ENCODE data around the gene KDM6A. TPM values are rescaled to one million over a fixed set of nuclear protein-coding genes. Genes with fewer than 3 reads are reported as not detected.
"Not testable (repeated sequence)": the region's sequence is repeated elsewhere in the genome, so short reads cannot be mapped to it uniquely, and the experiment has no call there.

The KDM6A gene
- total and polyA plus RNA-seq, 7 donors = 3.6 to 21.3 (median 13.2) TPM

DNA sequence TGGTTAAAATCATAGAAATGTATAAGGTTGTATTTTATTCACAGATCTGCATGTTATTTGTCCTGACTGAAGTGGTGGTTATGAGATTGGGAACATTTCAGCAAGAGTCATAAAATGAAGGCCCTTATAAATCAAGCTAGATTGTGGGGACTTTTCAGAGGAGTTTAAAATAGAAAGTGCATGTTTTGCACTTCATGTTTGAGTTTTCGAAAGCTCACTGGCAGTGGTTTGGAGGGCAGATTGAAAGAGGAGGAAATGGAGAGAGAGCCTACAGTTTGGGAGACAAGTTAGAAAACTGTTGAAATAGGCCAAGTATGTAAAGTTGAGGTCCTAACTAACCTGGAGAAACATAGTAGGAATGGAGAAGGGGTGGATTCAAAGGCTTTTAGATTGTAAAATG, 124.9 kb downstream of the KDM6A start:
- ATAC-seq (peak in 1 of 4 donors; percentile 17), DNase-seq (no peak)
- Histone ChIP-seq H3K9me3 (no peaks in the 10 kb centered on the region), H3K36me3 (ENCODE audit: insufficient read depth in 1 of 2, low read depth in 1 of 2) (no peaks in the 10 kb centered on the region), H3K4me3 (no peak overlapping the region), H3K27me3 (ENCODE audit: insufficient read depth in 3 of 3, low read length in 2 of 3) (no peaks in the 10 kb centered on the region), H3K4me1 (peaks cover 25% of the 10 kb centered on the region), H3K27ac (no peak overlapping the region)
- intact Hi-C loops (cut with DNase I) = loop anchor here in 1 of 2 donors (5.0 kb wide), 1 partner anchor 41 kb away; no protein-coding TSS in a partner anchor
- 24 to 41% (median 30%) methylated on average over 1 of the region's 1 CpG for WGBS, 3 donors
- TF ChIP-seq, protein P1, sequence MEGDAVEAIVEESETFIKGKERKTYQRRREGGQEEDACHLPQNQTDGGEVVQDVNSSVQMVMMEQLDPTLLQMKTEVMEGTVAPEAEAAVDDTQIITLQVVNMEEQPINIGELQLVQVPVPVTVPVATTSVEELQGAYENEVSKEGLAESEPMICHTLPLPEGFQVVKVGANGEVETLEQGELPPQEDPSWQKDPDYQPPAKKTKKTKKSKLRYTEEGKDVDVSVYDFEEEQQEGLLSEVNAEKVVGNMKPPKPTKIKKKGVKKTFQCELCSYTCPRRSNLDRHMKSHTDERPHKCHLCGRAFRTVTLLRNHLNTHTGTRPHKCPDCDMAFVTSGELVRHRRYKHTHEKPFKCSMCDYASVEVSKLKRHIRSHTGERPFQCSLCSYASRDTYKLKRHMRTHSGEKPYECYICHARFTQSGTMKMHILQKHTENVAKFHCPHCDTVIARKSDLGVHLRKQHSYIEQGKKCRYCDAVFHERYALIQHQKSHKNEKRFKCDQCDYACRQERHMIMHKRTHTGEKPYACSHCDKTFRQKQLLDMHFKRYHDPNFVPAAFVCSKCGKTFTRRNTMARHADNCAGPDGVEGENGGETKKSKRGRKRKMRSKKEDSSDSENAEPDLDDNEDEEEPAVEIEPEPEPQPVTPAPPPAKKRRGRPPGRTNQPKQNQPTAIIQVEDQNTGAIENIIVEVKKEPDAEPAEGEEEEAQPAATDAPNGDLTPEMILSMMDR (IDR thresholded peaks at IDR 0.05) = no peak

DNA sequence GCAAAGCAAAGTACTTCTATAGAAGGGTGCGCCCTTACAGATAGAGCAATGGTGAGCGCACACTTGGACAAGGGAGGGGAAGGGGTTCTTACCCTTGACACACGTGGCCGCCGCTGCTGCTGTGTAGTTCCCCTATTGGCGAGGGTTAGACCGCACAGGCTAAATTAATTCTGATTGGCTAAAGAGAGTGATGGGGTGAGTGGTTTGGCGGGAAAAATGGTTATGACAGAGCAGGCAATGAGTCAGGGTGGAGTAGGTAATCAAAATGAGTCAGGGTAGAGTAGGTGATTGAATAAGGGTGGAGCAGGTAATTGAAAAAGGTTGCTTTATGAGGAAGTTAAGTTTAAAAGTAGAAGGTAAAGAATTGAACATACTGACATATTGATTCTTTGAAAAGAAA, 126.2 kb downstream of the KDM6A start:
- intact Hi-C loops (cut with DNase I) = loop anchor here in 1 of 2 donors (5.0 kb wide), 1 partner anchor 42 kb away; no protein-coding TSS in a partner anchor
- H3K27me3 ChIP-seq (ENCODE audit: insufficient read depth in 3 of 3, low read length in 2 of 3); DNase-seq; H3K36me3 ChIP-seq (ENCODE audit: insufficient read depth in 1 of 2, low read depth in 1 of 2); ATAC-seq; H3K27ac ChIP-seq; H3K4me3 ChIP-seq; H3K9me3 ChIP-seq: not testable (repeated sequence)
- WGBS, 3 donors = 97 to 99% (median 98%) methylated on average over 8 of the region's 8 CpGs
- peaks cover 25% of the 10 kb centered on the region for H3K4me1 ChIP-seq

DNA sequence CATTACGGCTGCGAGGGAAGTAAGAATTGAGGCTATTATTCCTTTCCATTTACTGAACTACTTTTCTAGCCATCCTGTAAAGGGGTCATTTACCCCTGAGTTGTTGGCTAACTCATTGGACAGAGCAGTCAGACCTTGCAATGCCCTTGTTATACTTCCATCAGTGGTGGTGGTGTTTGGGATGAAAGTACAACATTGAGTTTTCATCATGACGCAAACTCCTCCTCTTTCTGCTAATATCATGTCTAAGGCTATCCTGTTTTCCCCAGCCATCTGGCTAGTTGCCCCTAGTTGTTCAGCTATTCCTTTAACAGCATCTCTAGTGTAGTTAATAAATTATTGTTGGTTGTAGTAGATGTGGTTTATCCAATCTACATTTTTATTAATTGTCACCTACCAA, 126.9 kb downstream of the KDM6A start:
- WGBS, 3 donors = 86 to 97% (median 91%) methylated on average over 3 of the region's 3 CpGs
- not testable (repeated sequence) for ATAC-seq; H3K27me3 ChIP-seq (ENCODE audit: insufficient read depth in 3 of 3, low read length in 2 of 3); H3K36me3 ChIP-seq (ENCODE audit: insufficient read depth in 1 of 2, low read depth in 1 of 2); H3K9me3 ChIP-seq; H3K4me3 ChIP-seq; H3K27ac ChIP-seq; DNase-seq
- intact Hi-C loops (cut with DNase I) = loop anchor here in 1 of 2 donors (5.0 kb wide), 1 partner anchor 43 kb away; no protein-coding TSS in a partner anchor
- peaks cover 25% of the 10 kb centered on the region for H3K4me1 ChIP-seq

DNA sequence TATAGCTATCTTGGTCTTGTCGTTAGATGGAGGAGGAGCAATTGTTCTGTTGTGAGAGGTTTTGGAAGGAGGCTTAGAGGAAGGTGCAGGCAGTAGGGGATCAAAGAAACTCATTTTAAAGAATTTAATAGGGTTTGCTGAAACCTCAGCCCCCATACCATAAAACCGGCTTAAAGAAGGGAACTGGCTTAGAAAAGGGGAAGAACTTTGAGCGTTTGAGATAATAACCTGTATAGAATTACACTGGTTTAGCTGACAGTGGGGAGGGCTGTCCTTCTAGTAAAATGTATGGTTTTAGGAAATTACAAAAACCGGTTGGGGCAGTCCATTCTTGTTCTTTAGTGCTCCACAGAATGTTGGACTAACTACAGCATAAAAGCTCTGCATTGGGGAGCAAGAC, 128.1 kb downstream of the KDM6A start:
- DNase-seq (no peak), ATAC-seq (no peak)
- Histone ChIP-seq H3K4me1 (peaks cover 25% of the 10 kb centered on the region), H3K27me3 (ENCODE audit: insufficient read depth in 3 of 3, low read length in 2 of 3) (no peaks in the 10 kb centered on the region), H3K27ac (no peak overlapping the region), H3K9me3 (no peaks in the 10 kb centered on the region), H3K4me3 (no peak overlapping the region), H3K36me3 (ENCODE audit: insufficient read depth in 1 of 2, low read depth in 1 of 2) (no peaks in the 10 kb centered on the region)
- 55 to 74% (median 68%) methylated on average over 4 of the region's 4 CpGs for WGBS, 3 donors
- TF ChIP-seq, protein P1 (IDR thresholded peaks at IDR 0.05) = no peak
- intact Hi-C loops (cut with DNase I) = no loop called here

DNA sequence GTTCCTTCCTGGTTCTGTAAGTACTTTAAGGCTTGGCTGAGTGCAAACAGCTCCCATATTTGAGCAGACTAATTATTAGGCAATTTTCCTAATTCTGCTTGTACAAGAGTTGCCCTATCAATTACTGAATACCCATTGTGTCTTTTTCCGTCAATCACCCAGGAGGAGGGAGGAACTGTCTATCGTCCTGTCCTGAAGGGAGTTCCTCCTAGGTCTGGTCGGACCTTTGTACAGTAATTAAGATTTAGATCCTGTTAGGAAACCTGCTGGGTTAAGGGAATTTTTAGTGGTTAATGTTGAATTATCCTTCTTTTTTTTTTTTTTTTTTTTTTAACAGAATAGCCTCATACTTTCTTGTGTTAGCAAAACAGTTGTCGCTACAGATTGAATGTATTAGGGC, 130.1 kb downstream of the KDM6A start:
- Histone ChIP-seq H3K4me1 (peaks cover 9% of the 10 kb centered on the region), H3K9me3 (peaks cover 4% of the 10 kb centered on the region), H3K4me3 (no peak overlapping the region), H3K27ac (no peak overlapping the region), H3K27me3 (ENCODE audit: insufficient read depth in 3 of 3, low read length in 2 of 3) (no peaks in the 10 kb centered on the region), H3K36me3 (ENCODE audit: insufficient read depth in 1 of 2, low read depth in 1 of 2) (no peaks in the 10 kb centered on the region)
- intact Hi-C loops (cut with DNase I) = no loop called here
- DNase-seq (no peak), ATAC-seq (no peak)
- 85 to 93% (median 86%) methylated on average over 4 of the region's 4 CpGs for WGBS, 3 donors
- TF ChIP-seq, protein P1 (IDR thresholded peaks at IDR 0.05) = no peak

All from psoas muscle (tissue), 8 donors.